Breast epithelium (tissue), 4 donors: Measurements from ENCODE around the gene NNT. TPM values are rescaled to one million over a fixed set of nuclear protein-coding genes. Genes with fewer than 3 reads are reported as not detected.

Experiments
- DNase-seq, 2 donors: peaks; one replicate each; pipeline ENCODE4 v3.0.0-alpha.2; 2019; ENCODE audit warnings: low spot score in 2 of 2
- H3K27ac ChIP-seq, 2 donors: fragments of 200-600 bp; sonication (generic) in 1 of 2; one replicate each; pipeline ENCODE4 v1.5.1; 2016 to 2019; ENCODE audit warnings: mild to moderate bottlenecking in 1 of 2
- H3K27me3 ChIP-seq, 2 donors: fragments of 200-600 bp; sonication (generic) in 1 of 2; one replicate each; pipeline versions ENCODE4 v1.5.1 to v1.6.0; 2017 to 2019; ENCODE audit warnings: control low read depth in 1 of 2, mild to moderate bottlenecking in 1 of 2
- H3K36me3 ChIP-seq: fragments of 200-600 bp; one replicate; pipeline ENCODE4 v1.5.1; 2019
- H3K4me1 ChIP-seq, 2 donors: fragments of 200-600 bp; sonication (generic); one replicate each; pipeline ENCODE4 v1.5.1; 2016 to 2019; ENCODE audit warnings: control low read depth in 1 of 2
- H3K4me3 ChIP-seq, 3 donors: fragments of 200-600 bp; sonication (generic); 1 replicate in 2 of 3; 2 replicates in 1 of 3; pipeline ENCODE4 v1.5.1; 2016 to 2019; ENCODE audit warnings: mild to moderate bottlenecking in 3 of 3, moderate library complexity in 2 of 3
- H3K9me3 ChIP-seq, 2 donors: fragments of 200-600 bp; sonication (generic) in 1 of 2; one replicate each; pipeline ENCODE4 v1.5.1; 2016 to 2019; ENCODE audit warnings: control low read depth in 1 of 2
- CTCF ChIP-seq, 3 donors: fragments of 450-650 bp; IDR thresholded peaks; one replicate each; pipeline ENCODE4 v1.5.1; 2016 to 2017; ENCODE audit warnings: antibody characterized with exemption in 3 of 3, mild to moderate bottlenecking in 3 of 3, moderate library complexity in 3 of 3
- POLR2A ChIP-seq: fragments of 450-650 bp; IDR thresholded peaks from one replicate; pipeline ENCODE4 v1.6.1; 2016; ENCODE audit warnings: antibody characterized with exemption, mild to moderate bottlenecking, moderate library complexity
- POLR2AphosphoS5 ChIP-seq, 3 donors: sonication (generic); formaldehyde crosslinking; IDR thresholded peaks; one replicate each; pipeline ENCODE4 v1.6.1; 2017; ENCODE audit warnings: antibody characterized with exemption in 3 of 3
- intact Hi-C: fragments of 100-400 bp; cut with DNase I; formaldehyde crosslinking; loops from one replicate; pipeline ENCODE4 v1.15.1; 2023; ENCODE audit warnings: low total_unique reads
- total RNA-seq, 3 donors: library from RNA; depleted of rRNA; stranded (reverse); fragments of >200 nt; gene quantifications; one replicate each; pipeline ENCODE4 v1.1.0, GENCODE V29; 2016

Gene NNT
- total RNA-seq, 3 donors from 2014 or later = 30.2 to 137 (median 39.2) TPM

- no peak overlapping the region for H3K27ac ChIP-seq
- no peak for DNase-seq
- intact Hi-C loops = no loop called here
Measured at GRCh38 chr5:43636076-43636475, 33.1 kb downstream of the NNT start.

GRCh38 chr5:43637416-43637815, 34.4 kb downstream of the NNT start:
- DNase-seq = no peak
- no peaks in the 10 kb centered on the region for H3K36me3 ChIP-seq
- no peaks in the 10 kb centered on the region for H3K9me3 ChIP-seq
- no peaks in the 10 kb centered on the region for H3K4me1 ChIP-seq
- intact Hi-C loops = no loop called here
- TF ChIP-seq CTCF (IDR thresholded peaks at IDR 0.05) (no peak), POLR2A (no peak), POLR2AphosphoS5 (IDR thresholded peaks at IDR 0.05) (no peak)
- H3K27me3 ChIP-seq = no peaks in the 10 kb centered on the region
- no peak overlapping the region for H3K4me3 ChIP-seq
- H3K27ac ChIP-seq = no peak overlapping the region

More at GRCh38 chr5:43636076-43636475, 33.1 kb downstream of the NNT start:
- H3K4me1 ChIP-seq = no peaks in the 10 kb centered on the region
- H3K27me3 ChIP-seq = no peaks in the 10 kb centered on the region
- H3K9me3 ChIP-seq = no peaks in the 10 kb centered on the region
- H3K4me3 ChIP-seq = no peak overlapping the region
- H3K36me3 ChIP-seq = no peaks in the 10 kb centered on the region
- no peak for TF ChIP-seq POLR2A
- TF ChIP-seq CTCF (IDR thresholded peaks at IDR 0.05) = no peak
- TF ChIP-seq POLR2AphosphoS5 (IDR thresholded peaks at IDR 0.05) = no peak

GRCh38 chr5:43638107-43638506, 35.1 kb downstream of the NNT start:
- TF ChIP-seq CTCF (IDR thresholded peaks at IDR 0.05) = no peak
- no peak for TF ChIP-seq POLR2A
- TF ChIP-seq POLR2AphosphoS5 (IDR thresholded peaks at IDR 0.05) = no peak
- Histone ChIP-seq H3K4me1 (no peaks in the 10 kb centered on the region), H3K9me3 (no peaks in the 10 kb centered on the region), H3K36me3 (no peaks in the 10 kb centered on the region), H3K4me3 (no peak overlapping the region), H3K27ac (no peak overlapping the region), H3K27me3 (no peaks in the 10 kb centered on the region)
- no peak for DNase-seq
- intact Hi-C loops = no loop called here

- H3K27me3 ChIP-seq = no peaks in the 10 kb centered on the region
- H3K9me3 ChIP-seq = no peaks in the 10 kb centered on the region
- no peak for TF ChIP-seq CTCF (IDR thresholded peaks at IDR 0.05)
- no peak for TF ChIP-seq POLR2AphosphoS5 (IDR thresholded peaks at IDR 0.05)
- no peak for TF ChIP-seq POLR2A
- no peak for DNase-seq
- no peak overlapping the region for H3K4me3 ChIP-seq
- no peaks in the 10 kb centered on the region for H3K4me1 ChIP-seq
- no peak overlapping the region for H3K27ac ChIP-seq
- no peaks in the 10 kb centered on the region for H3K36me3 ChIP-seq
- intact Hi-C loops = no loop called here
Measured at GRCh38 chr5:43638546-43638945, 35.6 kb downstream of the NNT start.

GRCh38 chr5:43639566-43639965, 36.6 kb downstream of the NNT start:
- intact Hi-C loops = no loop called here
- TF ChIP-seq CTCF (IDR thresholded peaks at IDR 0.05) (no peak), POLR2A (no peak), POLR2AphosphoS5 (IDR thresholded peaks at IDR 0.05) (no peak)

More at GRCh38 chr5:43639566-43639965, 36.6 kb downstream of the NNT start:
- Histone ChIP-seq H3K4me1 (no peaks in the 10 kb centered on the region), H3K27me3 (no peaks in the 10 kb centered on the region), H3K27ac (no peak overlapping the region), H3K9me3 (no peaks in the 10 kb centered on the region), H3K4me3 (no peak overlapping the region), H3K36me3 (no peaks in the 10 kb centered on the region)
- no peak for DNase-seq
